ENCODE results near the gene LSR.
"Not testable (repeated sequence)": the region's sequence is repeated elsewhere in the genome, so short reads cannot be mapped to it uniquely, and the experiment has no call there.

LSR gene

DNA sequence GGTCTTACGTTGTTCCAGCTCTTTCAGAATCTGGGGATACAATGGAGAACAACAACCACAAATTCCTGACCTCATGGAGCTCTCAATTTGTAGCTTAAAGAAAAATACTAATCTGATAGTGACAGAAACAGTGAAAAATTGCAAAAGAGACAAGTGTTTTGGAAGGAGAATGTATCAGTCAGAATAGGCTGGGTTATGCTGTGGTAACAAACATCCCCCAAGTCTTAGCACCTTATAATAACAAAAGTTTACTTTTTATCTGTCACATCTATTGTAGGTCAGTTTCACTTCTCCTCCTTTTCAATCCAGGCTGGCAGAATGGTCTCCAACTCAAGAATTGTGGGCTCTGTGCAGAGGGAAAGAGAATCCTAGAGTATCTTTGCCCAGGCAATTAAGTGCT is 29.8 kb upstream of the LSR start:
- DNase-seq = no peak

DNA sequence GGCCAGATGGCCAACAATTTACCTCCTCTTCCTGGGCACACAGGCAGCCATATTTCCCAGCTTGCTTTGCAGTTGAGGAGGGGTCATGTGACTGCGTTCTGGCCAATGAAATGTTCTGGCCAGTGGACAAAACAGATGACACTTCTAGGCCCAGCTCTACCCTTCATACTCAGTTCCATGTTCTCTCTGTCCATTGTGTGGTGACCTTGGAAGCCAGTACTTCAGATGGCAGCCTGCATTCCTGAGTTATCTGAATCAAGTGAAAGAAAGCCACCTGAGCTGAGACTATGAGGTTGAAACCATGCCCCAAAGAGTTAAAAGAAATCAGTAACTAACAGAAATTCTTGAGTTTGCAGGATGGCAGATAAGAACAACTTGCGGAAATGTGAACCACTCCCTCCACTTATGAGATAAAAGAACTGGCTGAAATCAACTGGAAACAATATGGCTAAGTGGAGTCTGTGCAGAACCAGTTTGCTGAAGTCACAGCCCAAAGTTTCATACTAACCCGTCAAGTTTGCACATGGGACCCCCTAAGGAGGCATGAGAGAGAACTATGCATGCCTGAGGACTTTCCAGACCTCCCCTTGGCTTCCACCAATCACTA is 28.4 kb upstream of the LSR start:
- DNase-seq = no peak

DNA sequence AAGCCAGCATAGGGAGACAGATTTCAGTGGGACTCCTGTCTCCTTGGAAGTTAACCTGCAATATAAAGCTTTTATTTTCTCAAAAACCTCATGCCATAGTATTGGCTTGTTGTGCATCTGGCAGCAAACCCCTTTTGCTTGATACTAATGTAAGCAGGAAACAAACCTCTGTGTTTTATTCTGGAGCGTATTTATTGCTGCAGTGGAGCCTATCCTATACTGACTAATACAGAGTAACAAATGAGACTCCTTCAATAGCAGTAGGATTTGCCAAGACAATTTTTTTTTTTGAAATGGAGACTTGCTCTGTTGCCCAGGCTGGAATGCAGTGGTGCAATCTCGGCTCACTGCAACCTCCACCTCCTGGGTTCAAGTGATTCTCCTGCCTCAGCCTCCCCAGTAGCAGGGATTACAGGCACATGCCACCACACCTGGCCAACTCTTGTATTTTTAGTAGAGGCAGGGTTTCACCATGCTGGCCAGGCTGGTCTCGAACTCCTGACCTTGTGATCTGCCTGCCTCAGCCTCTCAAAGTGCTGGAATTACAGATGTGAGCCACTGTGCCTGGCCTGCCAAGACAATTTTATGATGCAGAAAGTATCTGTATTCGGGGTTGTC is 27.7 kb upstream of the LSR start:
- not testable (repeated sequence) for DNase-seq

- DNase-seq = no peak
Measured at GRCh38 chr19:35222373-35223015, 26.3 kb upstream of the LSR start.

DNA sequence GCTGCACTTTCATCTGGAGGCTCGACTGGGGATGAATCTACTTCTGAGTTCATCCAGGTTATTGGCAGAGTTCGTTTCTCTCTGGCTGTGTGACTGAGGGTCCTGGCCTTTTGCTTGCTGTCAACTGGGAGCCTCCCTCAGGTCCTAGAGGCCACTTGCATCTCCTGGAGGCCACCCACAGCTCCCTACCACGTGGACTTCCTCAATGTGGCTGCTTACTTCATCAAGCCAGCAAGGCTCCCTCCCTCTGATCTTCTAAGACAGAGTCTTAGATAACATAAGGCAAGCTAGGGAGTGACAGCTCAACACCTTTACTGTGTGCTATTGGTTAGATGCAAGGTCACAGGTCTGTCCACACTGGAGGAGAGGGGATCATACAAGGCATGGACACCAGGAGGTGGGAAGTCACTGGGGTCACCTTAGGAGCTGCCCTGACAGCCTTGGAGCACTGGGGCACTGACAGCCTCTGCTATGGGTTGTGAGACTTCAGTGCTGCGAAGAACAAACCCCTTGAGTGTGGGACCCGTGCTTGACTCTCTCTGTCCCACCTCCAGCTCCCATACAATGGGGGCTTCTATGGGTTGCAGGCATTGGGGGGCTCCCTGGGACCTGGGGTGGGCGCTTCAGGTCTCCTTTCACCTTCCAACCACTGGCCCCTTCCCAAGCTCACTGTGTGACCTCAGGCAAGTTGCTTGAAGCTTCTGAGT is 25.6 kb upstream of the LSR start:
- DNase-seq = no peak

- DNase-seq = no peak
Measured at GRCh38 chr19:35223862-35224505, 24.8 kb upstream of the LSR start.

DNA sequence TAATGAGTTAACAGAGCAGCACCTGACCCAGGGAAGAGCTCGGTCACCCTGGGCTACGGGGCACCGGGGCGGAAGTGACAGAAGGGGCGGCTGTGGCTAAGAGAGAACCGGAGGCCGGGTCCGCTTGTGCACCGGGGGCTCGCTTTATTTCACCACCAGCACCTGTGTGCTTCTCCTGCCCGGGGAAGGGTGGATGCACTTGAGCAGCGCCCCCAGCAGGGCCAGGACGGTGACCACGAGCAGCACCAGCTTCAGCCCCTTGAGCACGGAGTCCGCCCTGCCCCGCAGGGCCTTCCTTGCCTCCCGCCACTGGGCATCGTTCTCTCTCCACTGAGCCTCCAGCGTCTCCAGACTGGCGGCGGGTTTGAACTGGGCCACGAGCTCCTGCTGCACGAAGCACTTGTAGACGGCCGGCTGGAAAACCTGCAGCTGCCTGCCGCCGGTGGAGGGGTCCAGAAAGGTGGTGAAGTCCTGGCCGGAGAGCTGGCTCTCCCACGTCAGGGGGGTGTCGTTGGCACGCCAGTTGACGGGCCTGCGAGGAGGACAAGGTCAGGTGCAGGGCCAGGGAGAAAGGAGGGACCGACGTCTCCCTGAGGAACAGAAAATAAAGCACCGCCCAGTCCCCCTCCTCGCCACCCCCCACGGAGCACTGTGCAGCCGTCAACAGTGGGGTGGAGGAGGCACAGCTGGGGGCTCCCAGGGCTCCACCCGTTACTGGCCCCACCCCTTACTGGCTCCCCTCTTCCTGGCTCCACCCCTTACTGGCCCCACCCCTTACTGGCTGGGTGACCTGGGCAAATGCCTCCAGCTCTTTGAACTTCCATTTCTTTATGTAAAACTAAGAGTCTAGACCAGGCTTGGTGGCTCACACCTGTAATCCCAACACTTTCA is 23.9 kb upstream of the LSR start:
- DNase-seq = no peak

DNA sequence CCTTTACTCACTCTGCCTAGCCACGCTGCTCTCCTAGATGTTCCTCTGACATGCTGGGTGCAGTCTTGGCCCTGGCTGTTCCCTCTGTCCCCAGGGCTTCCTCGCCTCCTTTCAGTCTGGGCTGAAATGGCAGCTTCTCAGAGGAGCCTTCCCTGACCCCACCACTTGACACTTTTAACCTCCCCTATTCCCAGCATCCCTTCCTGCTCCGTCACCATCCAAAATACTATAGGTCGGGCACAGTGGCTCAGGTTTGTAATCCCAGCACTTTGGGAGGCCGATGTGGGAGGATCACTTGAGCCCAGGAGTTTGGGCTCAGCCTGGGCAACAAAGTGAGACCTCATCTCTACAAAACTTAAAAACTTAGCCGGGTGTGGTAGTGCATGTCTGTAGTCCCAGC is 22.9 kb upstream of the LSR start:
- no peak for DNase-seq

- no peak for DNase-seq
Measured at GRCh38 chr19:35226748-35227147, 22.1 kb upstream of the LSR start.

DNA sequence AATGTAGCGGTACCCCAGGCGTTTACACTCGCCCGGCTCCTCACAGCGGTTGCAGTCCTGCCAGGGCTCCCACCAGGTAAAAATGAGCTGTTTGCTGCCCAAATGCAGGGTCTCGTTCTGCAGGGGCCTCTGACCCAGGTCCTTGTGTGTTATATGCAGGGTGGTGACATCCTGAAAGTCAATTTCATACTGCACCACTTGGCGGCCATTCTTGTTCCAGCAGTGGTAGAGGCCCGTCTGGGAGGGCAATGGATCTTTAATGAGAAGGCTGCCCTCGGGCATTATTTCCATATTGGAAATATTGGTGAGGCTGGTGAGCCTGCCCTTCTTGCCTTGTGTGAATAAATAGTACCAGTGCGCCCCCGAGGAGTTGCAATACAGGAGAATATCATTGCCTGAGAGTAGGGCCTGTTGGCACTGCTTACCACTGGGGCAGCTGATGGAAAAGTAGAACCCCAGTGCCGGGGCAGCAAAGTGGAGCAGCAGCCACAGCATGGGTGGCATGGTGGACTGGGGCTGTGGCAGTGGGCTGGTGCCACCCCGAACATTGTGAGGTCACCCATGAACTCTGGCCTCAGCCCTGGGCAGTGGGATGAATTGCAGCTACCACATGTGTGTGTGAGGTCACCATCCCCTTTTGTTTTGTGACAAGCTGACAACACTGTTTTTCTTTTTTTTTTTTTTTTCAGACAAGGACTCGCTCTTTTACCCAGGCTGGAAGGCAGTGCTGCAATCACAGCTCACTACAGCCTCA is 20.4 kb upstream of the LSR start, which contains the start of gene FAM187B:
Gene FAM187B (minus strand): TSS at position 563 of the 754 bp plus-strand sequence. CDS start 59 bp downstream, at position 504.
- no peak for DNase-seq

DNA sequence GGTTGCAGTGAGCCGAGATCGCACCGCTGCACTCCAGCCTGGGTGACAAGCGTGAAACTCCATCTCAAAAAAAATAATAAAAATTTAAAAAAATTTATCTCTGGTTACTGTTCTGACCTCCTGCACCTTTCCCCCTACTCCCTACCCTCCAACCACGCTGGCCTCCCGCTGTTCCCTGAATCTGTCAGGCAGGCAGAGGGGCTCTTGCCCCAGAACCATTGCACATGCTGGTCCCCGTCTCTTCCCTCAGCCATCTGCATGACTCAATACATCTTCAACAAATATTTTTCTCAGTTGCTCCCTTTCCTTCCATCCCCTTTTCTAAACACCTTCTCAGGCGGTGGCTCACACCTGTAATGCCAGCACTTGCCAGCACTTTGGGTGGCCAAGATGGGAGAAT is 19.2 kb upstream of the LSR start:
- no peak for DNase-seq

GRCh38 chr19:35231956-35232645 is 16.7 kb upstream of the LSR start:
- DNase-seq = no peak

DNA sequence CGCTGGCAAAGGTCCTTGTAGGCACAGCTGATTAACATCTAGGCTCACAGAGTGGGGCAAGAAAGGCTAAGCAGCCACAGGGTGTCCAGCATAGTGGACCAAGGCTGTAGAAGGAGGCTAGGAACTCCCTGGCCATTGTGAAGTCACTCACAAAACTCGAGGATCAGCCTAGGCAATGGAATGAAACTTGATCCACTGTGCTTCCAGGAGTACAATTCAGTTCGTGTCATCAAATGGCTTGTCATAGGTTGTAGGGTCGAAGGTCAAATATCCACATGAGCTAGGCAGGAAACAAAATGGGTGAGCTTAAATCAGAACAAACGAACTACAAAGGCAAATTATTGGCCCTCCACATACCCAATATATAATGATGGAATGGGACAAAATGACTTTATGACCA is 15.9 kb upstream of the LSR start:
- DNase-seq = no peak

- DNase-seq = peak in 1 of 2 experiments; percentile 38
Measured at GRCh38 chr19:35236638-35237400, 12.0 kb upstream of the LSR start.

DNA sequence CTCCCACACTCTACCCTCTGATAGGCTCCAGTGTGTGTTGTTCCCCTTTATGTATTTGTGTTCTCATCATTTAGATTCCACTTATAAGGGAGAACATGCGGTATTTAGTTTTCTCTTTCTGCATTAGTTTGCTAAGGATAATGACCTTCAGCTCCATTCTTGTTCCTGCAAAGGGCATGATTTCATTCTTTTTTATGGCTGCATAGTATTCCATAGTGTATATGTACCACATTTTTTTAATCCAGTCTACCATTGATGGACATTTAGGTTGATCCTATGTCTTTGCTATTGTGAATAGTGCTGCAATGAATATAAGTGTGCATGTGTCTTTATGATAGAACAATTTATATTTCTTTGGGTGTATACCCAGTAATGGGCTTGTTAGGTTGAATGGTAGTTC is 9.2 kb upstream of the LSR start:
- not testable (repeated sequence) for DNase-seq

DNA sequence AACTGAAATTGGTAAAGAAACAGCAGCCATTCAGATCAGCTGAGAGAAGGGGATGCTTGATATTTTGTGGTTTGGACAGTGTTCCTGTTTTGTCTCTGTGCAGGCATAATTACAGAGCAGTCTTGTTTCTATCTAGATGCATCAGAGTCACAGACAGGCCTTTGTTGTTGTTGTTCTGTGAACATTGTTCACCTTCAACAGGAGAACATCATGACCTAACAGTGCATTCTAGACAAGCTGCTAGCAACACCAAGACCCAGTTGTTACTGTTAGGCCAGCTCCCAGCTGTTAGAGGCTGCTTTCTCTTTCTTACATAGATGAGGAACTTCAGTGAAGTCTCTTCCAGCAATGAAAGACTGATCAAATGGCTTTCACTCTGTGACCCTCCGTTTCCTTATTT is 8.5 kb upstream of the LSR start:
- no peak for DNase-seq

DNA sequence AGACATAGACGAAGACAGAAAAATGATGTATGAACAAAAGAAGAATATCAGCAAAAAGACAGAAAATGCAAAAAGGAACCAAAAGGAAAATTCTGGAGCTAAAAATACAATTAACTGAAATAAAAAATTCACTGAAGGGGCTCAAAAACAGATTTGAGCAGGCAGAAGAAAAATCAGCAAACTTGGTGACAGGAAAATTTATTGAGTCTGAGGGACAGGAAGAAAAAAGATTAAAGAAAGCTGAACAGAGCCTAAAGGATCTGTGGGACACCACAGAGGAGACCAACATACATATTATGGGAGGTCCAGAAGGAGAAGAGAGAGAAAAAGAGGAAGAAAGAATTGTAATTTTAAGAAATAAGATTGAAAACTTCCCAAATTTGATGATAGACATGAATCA is 7.4 kb upstream of the LSR start:
- DNase-seq = no peak

DNA sequence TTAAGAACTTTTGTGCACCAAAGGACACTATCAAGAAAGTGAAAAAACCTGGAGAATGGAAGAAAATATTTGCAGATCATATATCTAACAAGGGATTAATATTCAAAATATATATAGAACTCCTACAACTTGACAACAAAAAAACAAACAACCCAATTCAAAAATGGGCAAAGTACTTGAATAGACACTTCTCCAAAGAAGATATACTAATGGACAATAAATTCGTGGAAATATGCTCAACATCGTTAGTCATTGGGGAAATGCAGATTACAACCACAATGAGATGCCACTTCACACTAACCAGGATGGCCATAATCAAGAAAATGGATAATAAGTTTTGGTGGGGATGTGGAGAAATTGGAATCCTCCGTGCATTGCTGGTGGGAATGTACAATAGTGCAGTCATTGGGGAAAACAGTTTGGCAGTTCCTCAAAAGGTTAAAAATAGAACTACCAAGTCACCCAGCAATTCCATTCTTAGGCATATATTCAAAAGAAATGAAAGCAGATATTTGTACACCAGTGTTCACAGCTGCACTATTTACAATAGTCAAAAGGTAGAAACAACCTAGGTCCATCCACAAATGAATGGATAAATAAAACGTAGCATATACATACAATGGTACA is 2.2 kb upstream of the LSR start:
- DNase-seq = no peak

DNA sequence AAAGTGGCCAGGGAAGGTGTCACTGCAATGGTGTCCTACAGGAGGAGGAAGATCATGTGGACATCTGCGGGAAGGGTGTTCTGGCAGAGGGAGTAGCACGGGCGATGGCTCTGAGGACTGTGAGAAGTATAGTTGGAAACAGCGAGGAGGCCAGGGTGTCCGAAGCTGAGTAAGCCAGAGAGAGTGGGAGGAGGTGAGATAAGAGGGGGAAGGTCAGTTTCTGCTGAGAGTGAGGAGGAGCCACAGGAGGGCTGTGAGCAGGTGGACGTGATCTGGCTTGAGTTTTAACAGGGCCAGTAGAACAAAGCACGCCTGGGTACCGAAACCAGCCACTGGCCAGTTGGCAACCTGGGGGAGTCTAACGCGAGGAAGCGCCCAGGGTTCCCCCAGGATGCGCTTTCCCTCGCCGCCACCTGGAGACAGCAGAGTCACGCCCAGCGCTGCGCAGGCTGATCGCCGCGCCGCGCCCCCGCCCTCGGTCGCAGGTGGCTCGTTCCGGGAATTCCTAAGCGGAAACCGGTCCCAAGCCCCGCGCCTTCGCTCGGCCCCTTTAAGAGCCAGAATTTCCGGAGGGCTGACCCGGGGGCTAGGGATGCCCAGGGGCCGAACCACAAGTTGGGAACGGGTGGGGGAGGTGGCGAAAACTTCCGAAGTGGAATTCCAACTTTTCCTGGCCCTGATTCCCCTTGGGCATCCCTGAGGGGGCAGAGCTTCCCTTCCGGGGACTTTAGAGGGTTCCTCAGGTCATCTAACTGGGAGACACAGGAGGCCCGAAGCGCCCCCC is 1.1 kb upstream of the LSR start:
- DNase-seq = peak; percentile 97 to 100

Measured in NCI-H526 (cell line).